NCI-H146 (cell line): ENCODE data around the gene PRR18.

Source experiments
- DNase-seq: peaks from one replicate; lab custom pipeline; 2025; lab: John Stamatoyannopoulos, UW

The PRR18 gene

DNA sequence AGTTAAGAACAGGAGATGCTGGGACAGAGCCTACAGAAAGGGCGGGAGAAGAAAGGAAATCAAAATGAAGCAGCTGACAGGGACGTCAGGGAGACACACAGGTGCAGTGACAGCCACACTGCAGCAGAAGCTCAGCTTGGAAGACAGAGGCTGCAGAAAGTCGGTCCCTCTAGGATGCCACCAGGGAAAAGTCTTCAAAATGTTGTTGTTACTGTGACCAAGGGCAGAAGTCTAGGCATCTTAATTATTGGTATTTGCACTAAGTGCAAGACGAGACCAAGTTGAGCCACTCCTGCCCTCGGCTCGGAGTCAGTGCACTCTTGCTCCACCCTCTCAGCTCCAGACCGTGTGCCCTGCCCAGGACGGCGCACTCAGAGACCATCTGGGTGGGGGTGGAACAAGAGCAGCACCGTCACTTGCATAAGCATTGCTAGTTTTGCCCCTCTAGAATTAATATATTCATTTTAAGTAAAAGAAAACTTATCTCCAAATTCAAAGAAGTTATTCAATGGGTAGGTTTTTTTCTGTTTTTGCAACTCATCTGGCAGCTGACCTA lies 2.6 kb downstream of the PRR18 start:
- peak; percentile 61 for DNase-seq

GRCh38 chr6:166304106-166304505 lies 4.1 kb downstream of the PRR18 start:
- DNase-seq: no peak

GRCh38 chr6:166301611-166302529 lies 6.3 kb downstream of the PRR18 start:
- DNase-seq: no peak

GRCh38 chr6:166300357-166300987 lies 7.7 kb downstream of the PRR18 start:
- DNase-seq: no peak

DNA sequence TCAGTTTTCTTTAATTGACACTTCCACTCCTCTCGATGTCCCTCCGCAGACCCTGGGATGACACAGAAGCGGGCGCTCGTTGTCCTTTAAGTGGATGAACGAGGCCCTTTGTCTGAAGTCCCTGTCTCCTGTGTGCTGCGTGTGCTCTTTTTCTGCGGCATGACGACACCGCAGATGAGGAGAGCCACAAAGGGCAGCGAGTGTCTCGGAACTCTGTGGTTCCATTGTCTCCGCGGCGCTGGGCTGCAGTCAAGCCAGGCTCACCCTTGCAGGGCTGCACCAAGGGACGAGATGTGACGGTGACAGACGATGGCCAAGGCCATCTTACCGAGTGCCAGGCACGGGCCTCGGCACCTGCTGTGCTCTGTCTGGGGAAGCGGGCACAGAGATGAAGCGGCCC lies 10.6 kb downstream of the PRR18 start:
- DNase-seq: no peak

DNA sequence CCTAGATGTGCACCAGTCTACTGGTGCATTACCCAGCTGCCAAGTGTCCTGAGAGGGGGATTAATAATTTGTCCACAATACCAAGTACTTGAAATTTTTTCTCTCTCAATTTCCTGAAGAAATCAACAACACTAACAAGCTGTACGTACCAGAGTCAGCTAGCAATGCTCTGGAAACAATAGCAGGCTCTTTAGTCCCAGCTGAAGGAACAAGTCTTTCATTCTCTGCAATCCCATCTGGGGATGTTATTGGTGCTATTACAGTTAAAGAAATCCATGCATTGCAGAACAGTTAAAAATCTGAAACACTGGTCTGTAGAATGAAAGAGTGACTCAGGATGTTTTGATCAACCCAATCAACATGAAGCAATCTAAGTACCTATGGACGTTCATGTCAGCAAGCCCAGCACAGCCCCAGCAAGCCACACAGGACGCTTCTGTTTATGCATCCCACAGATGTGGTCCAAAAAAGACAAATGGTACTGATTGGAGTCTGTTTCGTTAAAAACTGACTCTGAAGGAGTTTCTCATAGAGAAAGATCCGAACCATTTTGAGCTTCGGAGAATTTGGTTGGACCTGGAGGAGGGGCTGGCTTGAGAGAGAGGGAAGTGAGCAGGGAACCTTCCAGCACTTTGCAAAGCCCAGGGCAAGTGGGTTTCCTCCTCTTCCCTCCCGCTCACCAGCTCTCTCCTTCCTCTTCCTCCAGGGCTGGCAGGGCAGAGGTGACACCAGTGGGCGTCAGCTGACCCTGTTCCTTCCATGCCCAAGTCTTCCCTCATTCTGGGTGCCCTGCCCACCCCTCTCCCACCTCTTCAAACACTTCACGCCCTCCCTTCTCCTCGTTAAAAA lies 11.9 kb downstream of the PRR18 start:
- DNase-seq: no peak

DNA sequence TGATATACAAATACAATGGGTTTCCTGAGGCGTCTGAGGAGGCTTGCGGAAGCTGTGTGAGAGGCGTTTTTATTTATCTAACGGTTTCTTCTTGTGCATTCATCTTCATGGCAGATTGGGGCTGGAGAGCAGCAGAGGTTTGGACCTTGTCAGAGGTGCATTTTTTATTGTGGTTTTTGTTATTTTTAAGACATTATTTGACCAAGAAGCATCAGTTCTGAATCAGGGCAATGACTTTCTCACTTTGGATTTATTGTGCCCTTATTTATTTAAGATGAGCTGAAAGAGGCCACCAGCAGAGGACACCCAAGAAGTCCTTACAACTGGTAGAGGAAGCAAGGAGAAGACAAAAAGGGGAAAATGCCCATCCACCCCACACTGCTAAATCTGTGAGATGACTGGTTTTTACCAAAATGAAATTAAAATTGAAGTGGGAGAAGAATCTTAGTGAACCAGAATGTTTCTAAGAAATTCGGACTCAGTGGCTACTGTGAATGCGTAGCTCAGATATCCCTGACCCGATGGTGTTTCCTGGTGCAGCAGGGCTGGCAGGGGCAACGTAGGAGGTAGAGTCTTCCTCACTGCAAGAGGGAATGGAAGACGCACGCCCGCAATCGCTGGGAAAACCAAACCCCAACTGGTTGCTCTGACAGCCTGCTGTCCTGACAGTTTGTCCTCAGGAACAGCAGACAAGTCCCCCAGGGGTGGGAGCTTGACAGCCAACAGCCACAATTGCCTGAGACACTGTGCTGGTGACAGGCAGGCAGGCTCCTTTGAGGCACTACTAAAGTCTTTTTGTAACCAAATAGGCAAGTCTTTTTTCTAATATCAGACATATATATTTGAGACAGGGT lies 14.2 kb downstream of the PRR18 start:
- no peak for DNase-seq

DNA sequence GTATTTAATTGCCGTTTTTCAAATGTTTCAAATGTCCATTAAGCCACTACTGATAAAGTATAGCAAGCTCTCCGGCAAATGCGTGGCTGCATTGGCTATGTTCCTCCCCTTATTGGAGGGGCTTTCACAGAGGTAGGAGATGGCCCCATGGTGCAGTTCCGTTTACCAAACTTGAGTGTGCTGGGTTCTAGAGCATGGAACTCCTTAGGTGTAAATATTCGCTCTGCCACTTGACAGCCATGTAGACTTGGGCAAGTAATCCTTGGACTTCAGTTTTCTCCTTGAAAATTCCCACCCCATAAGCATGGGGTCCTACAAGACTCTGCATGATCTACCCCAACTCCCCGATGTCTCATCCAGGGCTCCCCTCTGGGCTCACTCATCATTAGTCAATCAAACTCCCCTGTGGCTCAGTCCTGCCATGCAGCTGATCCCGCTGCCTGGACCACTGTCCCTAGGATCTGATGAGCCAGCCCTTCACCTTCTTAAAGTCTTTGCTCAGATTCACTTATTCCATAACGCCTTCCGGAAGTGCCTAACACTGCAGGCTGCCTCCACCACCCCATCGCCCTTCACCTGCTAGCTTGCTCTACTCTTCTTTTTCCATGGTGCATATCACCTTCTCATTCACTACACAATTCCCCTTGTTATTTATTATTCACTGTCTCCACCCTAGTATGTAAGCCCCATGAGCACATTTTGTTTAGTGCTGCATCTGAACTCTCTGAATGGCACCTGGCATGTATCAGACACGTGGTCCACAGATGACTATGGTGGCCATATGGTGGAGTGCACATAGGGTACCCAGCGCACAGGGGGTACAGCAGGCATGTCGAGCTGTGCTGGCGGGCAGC lies 18.8 kb downstream of the PRR18 start:
- no peak for DNase-seq

DNA sequence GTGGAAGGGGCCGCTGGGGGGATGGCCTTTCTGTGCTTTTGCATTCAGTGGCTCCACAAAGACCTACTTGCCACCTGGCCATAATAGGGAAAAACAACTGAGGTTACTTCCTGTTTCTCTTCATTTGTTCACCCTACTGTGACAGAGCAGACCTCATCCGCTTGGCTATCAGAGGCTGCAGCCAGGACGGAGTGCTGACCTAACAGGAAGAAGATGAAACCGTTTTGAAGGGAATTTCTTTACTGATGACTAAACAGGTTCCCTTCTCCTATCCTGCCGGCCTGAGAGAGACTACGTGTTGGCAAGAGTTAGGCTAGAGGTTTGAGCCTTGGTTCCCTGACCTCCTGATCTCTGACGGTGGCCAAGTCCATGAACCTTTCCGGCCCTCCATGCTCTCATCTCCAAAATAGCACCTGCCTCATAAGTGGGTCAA lies 21.3 kb downstream of the PRR18 start:
- no peak for DNase-seq

DNA sequence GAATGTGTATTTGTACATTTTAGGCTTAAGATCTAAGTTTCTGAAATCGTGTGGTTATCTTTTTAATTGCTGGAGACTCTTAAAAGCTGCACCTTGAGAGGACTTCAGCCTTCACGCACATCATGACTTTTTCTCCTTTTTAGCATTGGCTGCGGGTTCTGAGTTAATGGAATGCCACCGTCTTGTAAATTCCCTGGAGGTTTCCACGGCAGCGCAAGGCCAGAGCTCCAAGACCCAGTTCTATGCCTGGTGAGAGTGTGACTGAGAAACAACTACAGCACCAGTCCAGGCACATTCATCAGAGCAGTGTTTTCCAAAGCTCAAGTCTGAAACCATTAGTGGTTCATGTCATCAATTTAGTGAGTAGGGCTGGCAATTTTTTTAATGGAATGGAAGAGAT lies 23.0 kb downstream of the PRR18 start:
- DNase-seq: no peak

- DNase-seq: no peak
Observed at GRCh38 chr6:166284640-166285039, 23.6 kb downstream of the PRR18 start.

- no peak for DNase-seq
Observed at GRCh38 chr6:166282394-166283032, 25.7 kb downstream of the PRR18 start.

DNA sequence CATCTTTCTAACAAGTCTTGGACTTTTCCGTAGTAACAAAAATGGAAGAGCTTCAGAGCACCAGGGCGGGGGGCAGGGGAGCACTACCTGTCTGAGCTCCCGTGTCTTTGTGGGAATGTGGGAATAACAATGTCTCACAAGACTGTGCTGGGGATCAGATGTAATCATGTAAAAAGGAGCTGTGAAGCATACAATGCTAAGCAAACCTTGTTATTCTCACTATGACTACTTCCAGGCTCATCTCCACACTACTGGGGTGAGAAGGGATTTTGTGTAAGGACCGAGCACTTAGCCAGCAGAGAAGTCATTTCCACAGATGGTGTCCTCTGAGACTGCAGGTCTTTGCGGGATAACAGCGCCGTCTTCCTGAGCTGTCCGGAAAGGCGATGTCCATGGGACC lies 27.1 kb downstream of the PRR18 start:
- no peak for DNase-seq

DNA sequence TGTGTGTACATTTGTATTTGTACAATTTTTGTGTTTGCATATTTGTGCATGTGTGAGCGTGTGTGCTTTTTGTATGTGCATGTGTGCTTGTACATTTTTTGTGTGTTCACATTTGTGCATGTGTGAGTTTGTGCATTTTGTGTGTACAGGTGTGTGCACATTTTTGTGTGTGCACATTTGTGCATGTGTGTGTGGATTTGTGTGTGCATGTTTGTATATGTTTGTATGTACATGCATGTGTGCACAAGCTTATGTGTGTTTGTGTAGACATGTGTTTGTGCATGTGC lies 28.9 kb downstream of the PRR18 start:
- no peak for DNase-seq

DNA sequence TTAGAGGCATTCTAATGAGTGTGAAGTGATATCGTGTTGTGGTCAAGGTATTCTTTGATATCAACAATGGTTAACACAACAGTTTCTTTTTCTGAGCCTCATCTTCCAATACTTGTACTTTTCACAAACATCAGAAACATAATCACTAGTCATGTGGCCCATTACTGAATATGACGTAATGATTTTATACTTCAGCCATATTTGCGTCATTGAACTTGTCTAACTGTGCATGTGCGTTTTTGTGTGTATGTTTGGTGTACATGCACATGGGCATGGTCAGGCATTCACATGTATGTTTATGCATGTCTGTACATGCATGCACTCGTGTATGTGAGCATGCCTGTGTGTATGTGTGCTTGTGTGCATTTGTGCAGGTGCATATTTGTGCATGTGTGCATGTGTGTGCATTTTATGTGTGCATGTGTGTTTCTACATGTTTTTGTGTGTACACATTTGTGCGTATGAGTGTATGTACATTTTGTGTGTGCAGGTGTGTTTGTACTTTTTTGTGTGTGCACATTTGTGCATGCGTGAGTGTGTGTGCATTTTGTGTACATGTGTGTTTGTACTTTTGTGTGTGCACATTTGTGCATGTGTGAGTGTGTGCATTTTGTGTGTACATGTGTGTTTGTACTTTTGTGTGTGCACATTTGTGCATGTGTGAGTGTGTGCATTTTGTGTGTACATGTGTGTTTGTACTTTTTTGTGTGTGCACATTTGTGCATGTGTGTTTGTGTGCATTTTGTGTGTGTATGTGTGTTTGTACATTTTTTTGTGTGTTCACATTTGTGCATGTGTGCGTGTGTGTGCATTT lies 29.4 kb downstream of the PRR18 start:
- no peak for DNase-seq

GRCh38 chr6:166277892-166278578 lies 30.2 kb downstream of the PRR18 start:
- no peak for DNase-seq

DNA sequence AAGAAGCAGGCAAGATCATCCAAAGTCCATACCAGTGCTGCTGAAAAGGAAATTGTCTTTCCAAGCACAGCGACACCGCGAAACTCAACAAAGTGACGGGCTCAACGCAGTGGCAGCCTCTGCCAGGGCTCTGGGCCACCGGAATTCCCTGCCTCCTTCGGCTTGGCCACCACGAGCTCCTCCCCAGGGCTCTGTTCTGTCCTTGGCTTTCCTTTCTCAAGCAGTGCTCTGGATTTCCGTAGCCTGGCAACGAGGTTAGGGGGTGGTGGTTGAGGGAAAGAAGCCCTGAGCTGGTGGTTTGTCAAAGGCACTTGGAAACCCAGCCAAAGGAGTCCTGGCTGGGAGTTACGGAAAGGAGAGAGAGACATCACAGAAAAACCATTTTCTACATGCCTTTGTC lies 31.2 kb downstream of the PRR18 start:
- no peak for DNase-seq

DNA sequence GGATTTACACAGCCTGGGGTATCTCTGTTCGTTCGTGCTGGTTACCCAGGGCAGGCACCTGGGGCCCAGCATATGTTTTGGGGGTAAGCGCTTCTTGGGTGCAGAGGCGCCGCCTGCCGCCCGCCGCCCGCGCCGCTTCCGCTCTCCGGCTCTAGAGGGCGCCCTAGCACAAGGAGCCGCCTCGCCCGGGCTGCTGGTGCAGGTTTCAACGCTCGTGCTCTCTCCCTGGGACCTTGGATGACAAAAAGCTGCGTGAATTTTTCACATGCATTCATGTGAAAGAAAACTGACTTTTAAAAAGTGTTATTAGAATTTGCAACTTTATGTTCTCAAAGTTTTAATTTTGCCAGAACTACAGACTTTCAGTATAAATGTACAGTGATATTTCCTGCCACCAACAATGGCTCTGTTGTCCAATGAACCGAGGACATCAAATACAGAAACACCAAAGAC lies 32.5 kb downstream of the PRR18 start:
- peak; percentile 52 for DNase-seq
